ENCODE data around the gene TTF2. TPM values are rescaled to one million over a fixed set of nuclear protein-coding genes. Genes with fewer than 3 reads are reported as not detected.

Gene TTF2
- polyA plus RNA-seq, 1 donor from 2014 or later = 2.6 TPM

- Histone ChIP-seq H3K9me2 (ENCODE audit: insufficient read depth, low read length) (no peaks in the 10 kb centered on the region), H3F3A (ENCODE audit: insufficient read depth, low read length, poor library complexity, severe bottlenecking) (no peaks in the 10 kb centered on the region), H2AFZ (ENCODE audit: low read depth, low read length) (no peak overlapping the region), H3K9me3 (ENCODE audit: low read length) (no peaks in the 10 kb centered on the region), H3K27ac (ENCODE audit: low read length) (no peak overlapping the region), H3K27me3 (ENCODE audit: insufficient read depth, low read depth, low read length) (no peaks in the 10 kb centered on the region), H3K4me3 (ENCODE audit: low read length) (no peak overlapping the region), H3K79me2 (replicated peaks; ENCODE audit: insufficient read depth, low read length) (no peaks in the 10 kb centered on the region), H3K36me3 (ENCODE audit: insufficient read depth, low read length) (no peaks in the 10 kb centered on the region), H4K20me1 (ENCODE audit: insufficient read depth) (no peaks in the 10 kb centered on the region), H3K4me2 (ENCODE audit: low read length) (no peak overlapping the region), H3K9ac (ENCODE audit: low read length) (no peak overlapping the region)
- no peak for TF ChIP-seq MXI1 (conservative IDR thresholded peaks at IDR 0.05; ENCODE audit: poor library complexity, severe bottlenecking)
- TF ChIP-seq TAF1 (IDR thresholded peaks at IDR 0.05; ENCODE audit: low read depth) = no peak
- no peak for TF ChIP-seq REST (IDR thresholded peaks at IDR 0.05; ENCODE audit: borderline replicate concordance)
- no peak for TF ChIP-seq RAD21 (conservative IDR thresholded peaks at IDR 0.05)
- no peak for TF ChIP-seq POLR2AphosphoS5 (IDR thresholded peaks at IDR 0.05)
- no peak for TF ChIP-seq EZH2 (IDR thresholded peaks at IDR 0.05; ENCODE audit: borderline replicate concordance, insufficient read depth, low read length, poor library complexity, severe bottlenecking)
- TF ChIP-seq, protein P1, sequence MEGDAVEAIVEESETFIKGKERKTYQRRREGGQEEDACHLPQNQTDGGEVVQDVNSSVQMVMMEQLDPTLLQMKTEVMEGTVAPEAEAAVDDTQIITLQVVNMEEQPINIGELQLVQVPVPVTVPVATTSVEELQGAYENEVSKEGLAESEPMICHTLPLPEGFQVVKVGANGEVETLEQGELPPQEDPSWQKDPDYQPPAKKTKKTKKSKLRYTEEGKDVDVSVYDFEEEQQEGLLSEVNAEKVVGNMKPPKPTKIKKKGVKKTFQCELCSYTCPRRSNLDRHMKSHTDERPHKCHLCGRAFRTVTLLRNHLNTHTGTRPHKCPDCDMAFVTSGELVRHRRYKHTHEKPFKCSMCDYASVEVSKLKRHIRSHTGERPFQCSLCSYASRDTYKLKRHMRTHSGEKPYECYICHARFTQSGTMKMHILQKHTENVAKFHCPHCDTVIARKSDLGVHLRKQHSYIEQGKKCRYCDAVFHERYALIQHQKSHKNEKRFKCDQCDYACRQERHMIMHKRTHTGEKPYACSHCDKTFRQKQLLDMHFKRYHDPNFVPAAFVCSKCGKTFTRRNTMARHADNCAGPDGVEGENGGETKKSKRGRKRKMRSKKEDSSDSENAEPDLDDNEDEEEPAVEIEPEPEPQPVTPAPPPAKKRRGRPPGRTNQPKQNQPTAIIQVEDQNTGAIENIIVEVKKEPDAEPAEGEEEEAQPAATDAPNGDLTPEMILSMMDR (IDR thresholded peaks at IDR 0.05; ENCODE audit: poor library complexity, severe bottlenecking) = no peak
- TF ChIP-seq EP300 (conservative IDR thresholded peaks at IDR 0.05; ENCODE audit: poor library complexity, severe bottlenecking) = no peak
- no peak for TF ChIP-seq SMC3 (conservative IDR thresholded peaks at IDR 0.05; ENCODE audit: poor library complexity)
Measured at GRCh38 chr1:117020526-117021156, 39.5 kb upstream of the TTF2 start.

DNA sequence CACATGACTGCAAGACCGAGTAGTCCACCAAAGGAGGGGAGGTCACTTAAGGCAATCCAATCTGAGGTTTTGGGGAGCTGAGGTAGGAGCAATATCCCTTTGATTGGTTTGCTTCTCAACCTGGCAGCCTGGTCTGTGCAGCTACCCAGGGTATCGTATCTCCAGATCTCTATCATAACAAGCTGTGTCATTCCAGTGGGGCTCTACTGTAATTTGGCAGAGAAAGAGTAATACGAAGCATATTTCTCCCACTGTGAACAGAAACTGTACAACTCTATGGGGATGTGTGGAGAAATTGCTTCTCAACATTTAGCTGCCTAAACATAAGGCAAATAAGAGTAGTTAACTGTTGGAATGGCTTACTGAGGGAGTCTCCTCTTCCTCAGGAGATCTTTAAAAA is 38.0 kb upstream of the TTF2 start:
- Histone ChIP-seq H3K9me2 (ENCODE audit: insufficient read depth, low read length) (no peaks in the 10 kb centered on the region), H3K27me3 (ENCODE audit: insufficient read depth, low read depth, low read length) (no peaks in the 10 kb centered on the region), H3K36me3 (ENCODE audit: insufficient read depth, low read length) (no peaks in the 10 kb centered on the region), H3K4me3 (ENCODE audit: low read length) (no peak overlapping the region), H3K79me2 (replicated peaks; ENCODE audit: insufficient read depth, low read length) (no peaks in the 10 kb centered on the region), H3K9ac (ENCODE audit: low read length) (no peak overlapping the region), H3F3A (ENCODE audit: insufficient read depth, low read length, poor library complexity, severe bottlenecking) (no peaks in the 10 kb centered on the region), H3K27ac (ENCODE audit: low read length) (no peak overlapping the region), H4K20me1 (ENCODE audit: insufficient read depth) (no peaks in the 10 kb centered on the region), H2AFZ (ENCODE audit: low read depth, low read length) (no peak overlapping the region), H3K4me2 (ENCODE audit: low read length) (no peak overlapping the region), H3K9me3 (ENCODE audit: low read length) (no peaks in the 10 kb centered on the region)
- TF ChIP-seq, protein P1 (IDR thresholded peaks at IDR 0.05; ENCODE audit: poor library complexity, severe bottlenecking) = no peak
- TF ChIP-seq POLR2AphosphoS5 (IDR thresholded peaks at IDR 0.05) = no peak
- TF ChIP-seq REST (IDR thresholded peaks at IDR 0.05; ENCODE audit: borderline replicate concordance) = no peak
- no peak for TF ChIP-seq EP300 (conservative IDR thresholded peaks at IDR 0.05; ENCODE audit: poor library complexity, severe bottlenecking)
- TF ChIP-seq MXI1 (conservative IDR thresholded peaks at IDR 0.05; ENCODE audit: poor library complexity, severe bottlenecking) = no peak
- TF ChIP-seq TAF1 (IDR thresholded peaks at IDR 0.05; ENCODE audit: low read depth) = no peak
- TF ChIP-seq RAD21 (conservative IDR thresholded peaks at IDR 0.05) = no peak
- TF ChIP-seq EZH2 (IDR thresholded peaks at IDR 0.05; ENCODE audit: borderline replicate concordance, insufficient read depth, low read length, poor library complexity, severe bottlenecking) = no peak
- no peak for TF ChIP-seq SMC3 (conservative IDR thresholded peaks at IDR 0.05; ENCODE audit: poor library complexity)

Measured in neural cell (in vitro differentiated cells).